ENCODE measurements around the gene WFDC8.
"Not testable (repeated sequence)": the region's sequence is repeated elsewhere in the genome, so short reads cannot be mapped to it uniquely, and the experiment has no call there.

Gene WFDC8

GRCh38 chr20:45588800-45589199 is 9.7 kb upstream of the WFDC8 start:
- H3K27ac ChIP-seq (ENCODE audit: low read depth, low read length): no peak overlapping the region
- H3K36me3 ChIP-seq (ENCODE audit: control insufficient read depth, insufficient read depth, low read length): no peaks in the 10 kb centered on the region
- no peak overlapping the region for H3K4me3 ChIP-seq (ENCODE audit: low read depth, low read length)
- peaks cover 4% of the 10 kb centered on the region; the same call in 1 of the 2 replicates for H3K4me1 ChIP-seq (ENCODE audit: control insufficient read depth, insufficient read depth, low read length)
- H3K9me3 ChIP-seq (ENCODE audit: control insufficient read depth, insufficient read depth, low read depth, low read length): peaks cover 7% of the 10 kb centered on the region; the same call in 1 of the 2 replicates
- H3K27me3 ChIP-seq (ENCODE audit: control insufficient read depth, insufficient read depth, low read length): no peaks in the 10 kb centered on the region
- no peak overlapping the region for H3K9ac ChIP-seq (ENCODE audit: low read length)

GRCh38 chr20:45585986-45586385 is 6.9 kb upstream of the WFDC8 start:
- H3K27ac ChIP-seq (ENCODE audit: low read depth, low read length); H3K36me3 ChIP-seq (ENCODE audit: control insufficient read depth, insufficient read depth, low read length); H3K27me3 ChIP-seq (ENCODE audit: control insufficient read depth, insufficient read depth, low read length); H3K4me3 ChIP-seq (ENCODE audit: low read depth, low read length); H3K9me3 ChIP-seq (ENCODE audit: control insufficient read depth, insufficient read depth, low read depth, low read length); H3K9ac ChIP-seq (ENCODE audit: low read length): not testable (repeated sequence)
- peaks cover 15% of the 10 kb centered on the region for H3K4me1 ChIP-seq (ENCODE audit: control insufficient read depth, insufficient read depth, low read length)

DNA sequence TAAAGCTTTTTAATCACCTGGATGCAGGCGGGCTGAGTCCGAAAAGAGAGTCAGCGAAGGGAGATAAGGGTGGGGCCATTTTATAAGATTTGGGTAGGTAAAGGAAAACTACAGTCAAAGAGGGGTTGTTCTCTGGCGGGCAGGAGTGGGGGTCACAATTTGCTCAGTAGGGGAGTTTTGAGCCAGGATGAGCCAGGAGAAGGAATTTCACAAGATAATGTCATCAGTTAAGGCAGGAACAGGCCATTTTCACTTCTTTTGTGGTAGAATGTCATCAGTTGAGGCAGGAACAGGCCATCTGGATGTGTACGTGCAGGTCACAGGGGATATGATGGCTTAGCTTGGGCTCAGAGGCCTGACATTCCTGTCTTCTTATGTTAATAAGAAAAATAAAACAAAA is 5.2 kb upstream of the WFDC8 start:
- not testable (repeated sequence) for H3K9me3 ChIP-seq (ENCODE audit: control insufficient read depth, insufficient read depth, low read depth, low read length); H3K4me3 ChIP-seq (ENCODE audit: low read depth, low read length); H3K27ac ChIP-seq (ENCODE audit: low read depth, low read length); H3K9ac ChIP-seq (ENCODE audit: low read length); H3K27me3 ChIP-seq (ENCODE audit: control insufficient read depth, insufficient read depth, low read length); H3K36me3 ChIP-seq (ENCODE audit: control insufficient read depth, insufficient read depth, low read length)
- H3K4me1 ChIP-seq (ENCODE audit: control insufficient read depth, insufficient read depth, low read length): peaks cover 15% of the 10 kb centered on the region

DNA sequence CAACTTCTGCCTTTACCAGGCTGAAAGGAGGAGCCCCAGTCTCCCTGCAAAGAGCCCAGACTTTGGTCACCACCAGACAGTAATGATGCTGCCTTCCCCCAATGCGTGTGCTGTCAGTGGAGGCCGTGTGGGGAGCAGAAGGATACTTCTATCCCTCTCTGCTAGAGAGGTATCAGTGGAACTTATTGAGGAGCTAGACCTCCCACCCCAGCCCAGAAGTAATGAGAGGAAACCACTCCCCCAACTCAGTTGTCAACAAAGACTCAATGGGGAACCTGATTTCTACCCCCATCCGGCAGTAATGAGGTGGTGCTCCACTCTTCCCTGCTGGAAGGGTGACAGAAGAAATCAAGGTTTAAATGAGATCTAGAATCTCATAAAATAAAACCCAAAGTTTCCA is 4.4 kb upstream of the WFDC8 start:
- H3K27me3 ChIP-seq (ENCODE audit: control insufficient read depth, insufficient read depth, low read length): no peaks in the 10 kb centered on the region
- H3K9ac ChIP-seq (ENCODE audit: low read length): no peak overlapping the region
- 0 out of 2 replicates have a peak, but pooled peaks cover 4% of the 10 kb centered on the region for H3K9me3 ChIP-seq (ENCODE audit: control insufficient read depth, insufficient read depth, low read depth, low read length)
- H3K36me3 ChIP-seq (ENCODE audit: control insufficient read depth, insufficient read depth, low read length): no peaks in the 10 kb centered on the region
- no peak overlapping the region for H3K27ac ChIP-seq (ENCODE audit: low read depth, low read length)
- H3K4me1 ChIP-seq (ENCODE audit: control insufficient read depth, insufficient read depth, low read length): peaks cover 15% of the 10 kb centered on the region
- H3K4me3 ChIP-seq (ENCODE audit: low read depth, low read length): peak overlapping the region; percentile 28; the same call in 1 of the 2 replicates

GRCh38 chr20:45581702-45582101 is 2.6 kb upstream of the WFDC8 start:
- Histone ChIP-seq H3K4me3 (ENCODE audit: low read depth, low read length) (no peak overlapping the region), H3K4me1 (ENCODE audit: control insufficient read depth, insufficient read depth, low read length) (peaks cover 26% of the 10 kb centered on the region), H3K9me3 (ENCODE audit: control insufficient read depth, insufficient read depth, low read depth, low read length) (0 out of 2 replicates have a peak, but pooled peaks cover 4% of the 10 kb centered on the region), H3K27ac (ENCODE audit: low read depth, low read length) (no peak overlapping the region), H3K9ac (ENCODE audit: low read length) (no peak overlapping the region), H3K27me3 (ENCODE audit: control insufficient read depth, insufficient read depth, low read length) (no peaks in the 10 kb centered on the region), H3K36me3 (ENCODE audit: control insufficient read depth, insufficient read depth, low read length) (no peaks in the 10 kb centered on the region)

GRCh38 chr20:45578231-45578630 is 853 bp downstream of the WFDC8 start:
- H3K9ac ChIP-seq (ENCODE audit: low read length): no peak overlapping the region
- no peak overlapping the region for H3K27ac ChIP-seq (ENCODE audit: low read depth, low read length)

DNA sequence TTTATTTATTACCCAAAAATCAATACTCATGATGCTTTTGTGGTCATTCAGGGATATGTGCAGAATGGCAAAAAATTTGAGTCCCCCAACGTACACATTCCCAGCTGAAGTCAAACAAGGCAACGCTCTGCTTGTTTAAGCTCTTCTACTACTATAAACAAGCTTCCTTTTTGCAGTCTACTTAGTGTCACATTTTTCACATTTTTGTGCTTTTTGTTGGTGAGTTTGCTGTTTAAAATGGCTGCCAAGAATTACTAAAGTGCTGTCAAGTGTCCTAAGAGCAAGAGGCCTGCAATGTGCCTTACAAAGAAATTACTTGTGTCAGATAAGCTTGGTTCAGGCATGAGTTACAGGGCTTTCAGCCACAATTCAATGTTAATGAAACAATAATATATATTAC is 2.1 kb downstream of the WFDC8 start:
- no peak overlapping the region for H3K9ac ChIP-seq (ENCODE audit: low read length)
- H3K27ac ChIP-seq (ENCODE audit: low read depth, low read length): no peak overlapping the region
- no peaks in the 10 kb centered on the region for H3K36me3 ChIP-seq (ENCODE audit: control insufficient read depth, insufficient read depth, low read length)
- peaks cover 16% of the 10 kb centered on the region for H3K4me1 ChIP-seq (ENCODE audit: control insufficient read depth, insufficient read depth, low read length)
- H3K4me3 ChIP-seq (ENCODE audit: low read depth, low read length): no peak overlapping the region
- 0 out of 2 replicates have a peak, but pooled peaks cover 4% of the 10 kb centered on the region for H3K9me3 ChIP-seq (ENCODE audit: control insufficient read depth, insufficient read depth, low read depth, low read length)
- H3K27me3 ChIP-seq (ENCODE audit: control insufficient read depth, insufficient read depth, low read length): no peaks in the 10 kb centered on the region

More at GRCh38 chr20:45578231-45578630, 853 bp downstream of the WFDC8 start:
- no peaks in the 10 kb centered on the region for H3K36me3 ChIP-seq (ENCODE audit: control insufficient read depth, insufficient read depth, low read length)
- H3K4me1 ChIP-seq (ENCODE audit: control insufficient read depth, insufficient read depth, low read length): peaks cover 20% of the 10 kb centered on the region
- H3K4me3 ChIP-seq (ENCODE audit: low read depth, low read length): no peak overlapping the region
- 0 out of 2 replicates have a peak, but pooled peaks cover 4% of the 10 kb centered on the region for H3K9me3 ChIP-seq (ENCODE audit: control insufficient read depth, insufficient read depth, low read depth, low read length)
- H3K27me3 ChIP-seq (ENCODE audit: control insufficient read depth, insufficient read depth, low read length): no peaks in the 10 kb centered on the region

- 0 out of 2 replicates have a peak, but pooled peaks cover 4% of the 10 kb centered on the region for H3K9me3 ChIP-seq (ENCODE audit: control insufficient read depth, insufficient read depth, low read depth, low read length)
- H3K4me1 ChIP-seq (ENCODE audit: control insufficient read depth, insufficient read depth, low read length): peaks cover 13% of the 10 kb centered on the region
Observed at GRCh38 chr20:45575931-45576330, 3.2 kb downstream of the WFDC8 start.

GRCh38 chr20:45569650-45570049 is 9.4 kb downstream of the WFDC8 start:
- H3K4me1 ChIP-seq (ENCODE audit: control insufficient read depth, insufficient read depth, low read length); H3K9ac ChIP-seq (ENCODE audit: low read length); H3K27ac ChIP-seq (ENCODE audit: low read depth, low read length); H3K36me3 ChIP-seq (ENCODE audit: control insufficient read depth, insufficient read depth, low read length); H3K27me3 ChIP-seq (ENCODE audit: control insufficient read depth, insufficient read depth, low read length); H3K4me3 ChIP-seq (ENCODE audit: low read depth, low read length); H3K9me3 ChIP-seq (ENCODE audit: control insufficient read depth, insufficient read depth, low read depth, low read length): not testable (repeated sequence)

More at GRCh38 chr20:45575931-45576330, 3.2 kb downstream of the WFDC8 start:
- Histone ChIP-seq H3K27ac (ENCODE audit: low read depth, low read length) (no peak overlapping the region), H3K36me3 (ENCODE audit: control insufficient read depth, insufficient read depth, low read length) (no peaks in the 10 kb centered on the region), H3K4me3 (ENCODE audit: low read depth, low read length) (no peak overlapping the region), H3K27me3 (ENCODE audit: control insufficient read depth, insufficient read depth, low read length) (no peaks in the 10 kb centered on the region), H3K9ac (ENCODE audit: low read length) (no peak overlapping the region)

GRCh38 chr20:45564760-45565276 is 14.3 kb downstream of the WFDC8 start:
- no peaks in the 10 kb centered on the region for H3K9me3 ChIP-seq (ENCODE audit: control insufficient read depth, insufficient read depth, low read depth, low read length)
- H3K36me3 ChIP-seq (ENCODE audit: control insufficient read depth, insufficient read depth, low read length): no peaks in the 10 kb centered on the region
- no peaks in the 10 kb centered on the region; the same call in 1 of the 2 replicates for H3K27me3 ChIP-seq (ENCODE audit: control insufficient read depth, insufficient read depth, low read length)
- H3K4me3 ChIP-seq (ENCODE audit: low read depth, low read length): no peak overlapping the region
- H3K27ac ChIP-seq (ENCODE audit: low read depth, low read length): no peak overlapping the region
- H3K9ac ChIP-seq (ENCODE audit: low read length): no peak overlapping the region
- H3K4me1 ChIP-seq (ENCODE audit: control insufficient read depth, insufficient read depth, low read length): no peaks in the 10 kb centered on the region

GRCh38 chr20:45555198-45555597 is 23.9 kb downstream of the WFDC8 start:
- no peak overlapping the region for H3K27ac ChIP-seq (ENCODE audit: low read depth, low read length)
- no peak overlapping the region for H3K9ac ChIP-seq (ENCODE audit: low read length)
- H3K27me3 ChIP-seq (ENCODE audit: control insufficient read depth, insufficient read depth, low read length): no peaks in the 10 kb centered on the region
- no peaks in the 10 kb centered on the region for H3K4me1 ChIP-seq (ENCODE audit: control insufficient read depth, insufficient read depth, low read length)
- H3K36me3 ChIP-seq (ENCODE audit: control insufficient read depth, insufficient read depth, low read length): no peaks in the 10 kb centered on the region
- H3K4me3 ChIP-seq (ENCODE audit: low read depth, low read length): no peak overlapping the region
- no peaks in the 10 kb centered on the region for H3K9me3 ChIP-seq (ENCODE audit: control insufficient read depth, insufficient read depth, low read depth, low read length)
